Measurements from ENCODE around the gene KCNN1.
"Not testable (repeated sequence)": the region's sequence is repeated elsewhere in the genome, so short reads cannot be mapped to it uniquely, and the experiment has no call there.

KCNN1 gene

GRCh38 chr19:17969096-17969792, 2.3 kb downstream of the KCNN1 start:
- no peak for DNase-seq (ENCODE audit: low read depth in 2 of 2)

GRCh38 chr19:17972230-17972629, 5.3 kb downstream of the KCNN1 start:
- DNase-seq (ENCODE audit: low read depth in 2 of 2): no peak

- no peak for DNase-seq (ENCODE audit: low read depth in 2 of 2)
Measured at GRCh38 chr19:17973759-17974158, 6.9 kb downstream of the KCNN1 start.

GRCh38 chr19:17974551-17974950, 7.6 kb downstream of the KCNN1 start:
- DNase-seq (ENCODE audit: low read depth in 2 of 2): no peak

GRCh38 chr19:17975032-17975431, 8.1 kb downstream of the KCNN1 start:
- no peak for DNase-seq (ENCODE audit: low read depth in 2 of 2)

GRCh38 chr19:17977021-17977420, 10.1 kb downstream of the KCNN1 start:
- DNase-seq (ENCODE audit: low read depth in 2 of 2): no peak

GRCh38 chr19:17977488-17977887, 10.6 kb downstream of the KCNN1 start:
- no peak for DNase-seq (ENCODE audit: low read depth in 2 of 2)

- no peak for DNase-seq (ENCODE audit: low read depth in 2 of 2)
Measured at GRCh38 chr19:17981611-17982010, 14.7 kb downstream of the KCNN1 start.

GRCh38 chr19:17982430-17982829, 15.5 kb downstream of the KCNN1 start:
- no peak for DNase-seq (ENCODE audit: low read depth in 2 of 2)

- no peak for DNase-seq (ENCODE audit: low read depth in 2 of 2)
Measured at GRCh38 chr19:17985037-17985818, 18.3 kb downstream of the KCNN1 start.

- DNase-seq (ENCODE audit: low read depth in 2 of 2): not testable (repeated sequence)
Measured at GRCh38 chr19:17986569-17986968, 19.7 kb downstream of the KCNN1 start.

- no peak for DNase-seq (ENCODE audit: low read depth in 2 of 2)
Measured at GRCh38 chr19:17988161-17988560, 21.3 kb downstream of the KCNN1 start.

- DNase-seq (ENCODE audit: low read depth in 2 of 2): no peak
Measured at GRCh38 chr19:17989425-17990094, 22.7 kb downstream of the KCNN1 start.

- no peak for DNase-seq (ENCODE audit: low read depth in 2 of 2)
Measured at GRCh38 chr19:17993076-17993813, 26.3 kb downstream of the KCNN1 start.

GRCh38 chr19:17996826-17997316, 30.0 kb downstream of the KCNN1 start:
- DNase-seq (ENCODE audit: low read depth in 2 of 2): peak; percentile 65 to 67

- DNase-seq (ENCODE audit: low read depth in 2 of 2): no peak
Measured at GRCh38 chr19:17997969-17998826, 31.3 kb downstream of the KCNN1 start.

GRCh38 chr19:17998827-17999150, 31.9 kb downstream of the KCNN1 start:
- no peak for DNase-seq (ENCODE audit: low read depth in 2 of 2)

- DNase-seq (ENCODE audit: low read depth in 2 of 2): no peak
Measured at GRCh38 chr19:17999684-18000479, 33.0 kb downstream of the KCNN1 start.

- DNase-seq (ENCODE audit: low read depth in 2 of 2): no peak
Measured at GRCh38 chr19:18000480-18000914, 33.6 kb downstream of the KCNN1 start.

All from stimulated activated CD8-positive, alpha-beta memory T cell treated with anti-CD3 and anti-CD28 coated beads, Interleukin-7, amount 100 ng/mL, for 4 hours (primary cell).